ENCODE results near the gene SH3PXD2B.
A peak's percentile ranks its signal among the peaks of the same experiment; 100 is the strongest.
"Not testable (repeated sequence)": the region's sequence is repeated elsewhere in the genome, so short reads cannot be mapped to it uniquely, and the experiment has no call there.

The SH3PXD2B gene

GRCh38 chr5:172342918-172343317 is 111.4 kb downstream of the SH3PXD2B start:
- TF ChIP-seq CTCF (IDR thresholded peaks at IDR 0.05) (no peak), ZFX (IDR thresholded peaks at IDR 0.05; ENCODE audit: borderline replicate concordance) (no peak)
- no peak overlapping the region for H3K27ac ChIP-seq

GRCh38 chr5:172339264-172340180 is 114.8 kb downstream of the SH3PXD2B start:
- TF ChIP-seq CTCF (IDR thresholded peaks at IDR 0.05), result no peak
- TF ChIP-seq ZFX (IDR thresholded peaks at IDR 0.05; ENCODE audit: borderline replicate concordance), result no peak

GRCh38 chr5:172336676-172337285 is 117.5 kb downstream of the SH3PXD2B start:
- no peak for TF ChIP-seq ZFX (IDR thresholded peaks at IDR 0.05; ENCODE audit: borderline replicate concordance)
- no peak for TF ChIP-seq CTCF (IDR thresholded peaks at IDR 0.05)
- H3K27ac ChIP-seq, result no peak overlapping the region

More at GRCh38 chr5:172339264-172340180, 114.8 kb downstream of the SH3PXD2B start:
- H3K27ac ChIP-seq, result no peak overlapping the region

GRCh38 chr5:172336264-172336663 is 118.1 kb downstream of the SH3PXD2B start:
- TF ChIP-seq ZFX (IDR thresholded peaks at IDR 0.05; ENCODE audit: borderline replicate concordance) (no peak), CTCF (IDR thresholded peaks at IDR 0.05) (no peak)
- no peak overlapping the region for H3K27ac ChIP-seq

- H3K27ac ChIP-seq, result no peak overlapping the region
- TF ChIP-seq ZFX (IDR thresholded peaks at IDR 0.05; ENCODE audit: borderline replicate concordance) (no peak), CTCF (IDR thresholded peaks at IDR 0.05) (no peak)
Measured at GRCh38 chr5:172335721-172336120, 118.6 kb downstream of the SH3PXD2B start.

- no peak for TF ChIP-seq CTCF (IDR thresholded peaks at IDR 0.05)
- TF ChIP-seq ZFX (IDR thresholded peaks at IDR 0.05; ENCODE audit: borderline replicate concordance), result no peak
- H3K27ac ChIP-seq, result no peak overlapping the region
Measured at GRCh38 chr5:172334641-172335040, 119.7 kb downstream of the SH3PXD2B start.

- TF ChIP-seq CTCF (IDR thresholded peaks at IDR 0.05) (peak; percentile 36), ZFX (IDR thresholded peaks at IDR 0.05; ENCODE audit: borderline replicate concordance) (no peak)
- H3K27ac ChIP-seq, result no peak overlapping the region
Measured at GRCh38 chr5:172334196-172334595, 120.1 kb downstream of the SH3PXD2B start.

- not testable (repeated sequence) for H3K27ac ChIP-seq
Measured at GRCh38 chr5:172326901-172327300, 127.4 kb downstream of the SH3PXD2B start.

Data from 22Rv1 (cell line).